Measurements from ENCODE around the gene IL7R. TPM values are rescaled to one million over a fixed set of nuclear protein-coding genes. Genes with fewer than 3 reads are reported as not detected.

Gene IL7R, protein sequence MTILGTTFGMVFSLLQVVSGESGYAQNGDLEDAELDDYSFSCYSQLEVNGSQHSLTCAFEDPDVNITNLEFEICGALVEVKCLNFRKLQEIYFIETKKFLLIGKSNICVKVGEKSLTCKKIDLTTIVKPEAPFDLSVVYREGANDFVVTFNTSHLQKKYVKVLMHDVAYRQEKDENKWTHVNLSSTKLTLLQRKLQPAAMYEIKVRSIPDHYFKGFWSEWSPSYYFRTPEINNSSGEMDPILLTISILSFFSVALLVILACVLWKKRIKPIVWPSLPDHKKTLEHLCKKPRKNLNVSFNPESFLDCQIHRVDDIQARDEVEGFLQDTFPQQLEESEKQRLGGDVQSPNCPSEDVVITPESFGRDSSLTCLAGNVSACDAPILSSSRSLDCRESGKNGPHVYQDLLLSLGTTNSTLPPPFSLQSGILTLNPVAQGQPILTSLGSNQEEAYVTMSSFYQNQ
- total RNA-seq (2014; rRNA removed; shearing (Covaris generic)) = 7.3 and 8.3 TPM in 2 replicates

DNA sequence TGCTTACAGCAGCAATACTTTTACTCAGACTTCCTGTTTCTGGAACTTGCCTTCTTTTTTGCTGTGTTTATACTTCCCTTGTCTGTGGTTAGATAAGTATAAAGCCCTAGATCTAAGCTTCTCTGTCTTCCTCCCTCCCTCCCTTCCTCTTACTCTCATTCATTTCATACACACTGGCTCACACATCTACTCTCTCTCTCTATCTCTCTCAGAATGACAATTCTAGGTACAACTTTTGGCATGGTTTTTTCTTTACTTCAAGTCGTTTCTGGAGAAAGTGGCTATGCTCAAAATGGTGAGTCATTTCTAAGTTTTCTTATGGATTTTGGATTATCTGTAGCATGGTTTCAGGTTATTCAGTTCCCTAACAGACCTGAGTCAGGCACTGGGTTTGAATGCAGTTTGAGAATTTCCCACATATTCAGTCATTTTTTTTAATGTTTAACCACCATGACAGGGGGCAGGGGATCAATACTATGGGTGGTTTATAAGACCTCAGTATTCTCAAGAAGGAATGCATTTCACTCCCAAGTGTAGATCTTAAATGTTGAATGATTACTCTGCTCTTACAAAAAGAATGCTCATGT, at the start of gene IL7R:
Gene IL7R, plus strand, starts transcription at position 127 of the 587 bp plus-strand sequence. Its CDS starts 87 bp downstream, at position 214.

Small RNA genes lying within 50 kb of the gene (small RNA-seq; reads per million reads assigned to genes)
- gene AC112204.1 = not detected

Other genes with a start within 250 kb of the IL7R start
- 5.5 and 7.5 TPM in 2 replicates for gene SPEF2, start 239.0 kb upstream of the IL7R start, total RNA-seq (2014; rRNA removed; shearing (Covaris generic))
- gene CAPSL, start 81.7 kb downstream of the IL7R start, total RNA-seq (2014; rRNA removed; shearing (Covaris generic)) = not detected in 2 replicates
- not detected in 2 replicates for gene UGT3A1, start 134.5 kb downstream of the IL7R start, total RNA-seq (2014; rRNA removed; shearing (Covaris generic))
- 0.05 and 0.11 TPM in 2 replicates for gene UGT3A2, start 210.0 kb downstream of the IL7R start, total RNA-seq (2014; rRNA removed; shearing (Covaris generic))

Measured in A375 (cell line).